ENCODE results near the gene CENPE.
"Not testable (repeated sequence)": the region's sequence is repeated elsewhere in the genome, so short reads cannot be mapped to it uniquely, and the experiment has no call there.

Gene CENPE

GRCh38 chr4:103198111-103198765 lies at the start of gene CENPE:
Gene CENPE, minus strand, starts transcription at chr4:103198343. Its CDS starts 24 bp downstream, at chr4:103198319.
- peak; percentile 72 for DNase-seq (ENCODE audit: low spot score)

- no peak for DNase-seq (ENCODE audit: low spot score)
These were observed 46.1 kb upstream of the CENPE start for GRCh38 chr4:103244251-103244650.

- not testable (repeated sequence) for DNase-seq (ENCODE audit: low spot score)
These were observed 32.8 kb upstream of the CENPE start for GRCh38 chr4:103230938-103231337.

- DNase-seq (ENCODE audit: low spot score), result not testable (repeated sequence)
These were observed 25.4 kb upstream of the CENPE start for GRCh38 chr4:103223556-103223955.

GRCh38 chr4:103207673-103208072 lies 9.5 kb upstream of the CENPE start:
- peak; percentile 12 for DNase-seq (ENCODE audit: low spot score)

GRCh38 chr4:103204111-103204510 lies 6.0 kb upstream of the CENPE start:
- DNase-seq (ENCODE audit: low spot score), result peak; percentile 61

- DNase-seq (ENCODE audit: low spot score), result no peak
These were observed 3.6 kb upstream of the CENPE start for GRCh38 chr4:103201724-103202123.

- no peak for DNase-seq (ENCODE audit: low spot score)
These were observed 3.1 kb upstream of the CENPE start for GRCh38 chr4:103201253-103201652.

GRCh38 chr4:103199009-103199408 lies 866 bp upstream of the CENPE start:
- no peak for DNase-seq (ENCODE audit: low spot score)

GRCh38 chr4:103197765-103198110 lies 405 bp downstream of the CENPE start:
- peak; percentile 4 for DNase-seq (ENCODE audit: low spot score)

- DNase-seq (ENCODE audit: low spot score), result no peak
These were observed 4.7 kb downstream of the CENPE start for GRCh38 chr4:103193457-103193856.

- no peak for DNase-seq (ENCODE audit: low spot score)
These were observed 27.1 kb downstream of the CENPE start for GRCh38 chr4:103171006-103171405.

GRCh38 chr4:103169750-103170149 lies 28.4 kb downstream of the CENPE start:
- DNase-seq (ENCODE audit: low spot score), result not testable (repeated sequence)

GRCh38 chr4:103168993-103169392 lies 29.1 kb downstream of the CENPE start:
- no peak for DNase-seq (ENCODE audit: low spot score)

- DNase-seq (ENCODE audit: low spot score), result no peak
These were observed 36.0 kb downstream of the CENPE start for GRCh38 chr4:103162176-103162575.

GRCh38 chr4:103158760-103159159 lies 39.4 kb downstream of the CENPE start:
- DNase-seq (ENCODE audit: low spot score), result no peak

GRCh38 chr4:103156106-103156505 lies 42.0 kb downstream of the CENPE start:
- DNase-seq (ENCODE audit: low spot score), result no peak

- DNase-seq (ENCODE audit: low spot score), result no peak
These were observed 45.8 kb downstream of the CENPE start for GRCh38 chr4:103152381-103152780.

GRCh38 chr4:103150677-103151076 lies 47.5 kb downstream of the CENPE start:
- DNase-seq (ENCODE audit: low spot score), result no peak

GRCh38 chr4:103144926-103145325 lies 53.2 kb downstream of the CENPE start:
- no peak for DNase-seq (ENCODE audit: low spot score)

- no peak for DNase-seq (ENCODE audit: low spot score)
These were observed 60.7 kb downstream of the CENPE start for GRCh38 chr4:103137446-103137827.

- no peak for DNase-seq (ENCODE audit: low spot score)
These were observed 61.3 kb downstream of the CENPE start for GRCh38 chr4:103136671-103137445.

GRCh38 chr4:103129174-103129573 lies 69.0 kb downstream of the CENPE start:
- no peak for DNase-seq (ENCODE audit: low spot score)

GRCh38 chr4:103126126-103126525 lies 72.0 kb downstream of the CENPE start:
- DNase-seq (ENCODE audit: low spot score), result no peak

Data from pons (tissue), 1 donor.